Gastroesophageal sphincter (tissue), 4 donors: ENCODE results near the gene MYO6. TPM values are rescaled to one million over a fixed set of nuclear protein-coding genes. Genes with fewer than 3 reads are reported as not detected.

ENCODE experiments used
- ATAC-seq: fragments of 150-250 bp; one replicate; pipeline ENCODE4 v1.9.1; 2016; ENCODE audit warnings: mild to moderate bottlenecking, moderate library complexity
- H3K27ac ChIP-seq, 4 donors: fragments of 200-600 bp; sonication (generic) in 3 of 4; 1 replicate in 3 of 4; 2 replicates in 1 of 4; pipeline ENCODE4 v1.5.1; 2016 to 2019
- H3K27me3 ChIP-seq: fragments of 200-600 bp; sonication (generic); one replicate; pipeline ENCODE4 v1.5.1; 2019
- H3K36me3 ChIP-seq, 2 donors: fragments of 200-600 bp; sonication (generic); one replicate each; pipeline ENCODE4 v1.5.1; 2019; ENCODE audit warnings: control low read depth in 1 of 2
- H3K4me1 ChIP-seq, 3 donors: fragments of 200-600 bp; sonication (generic); 1 replicate in 2 of 3; 2 replicates in 1 of 3; pipeline ENCODE4 v1.5.1; 2016 to 2019; ENCODE audit warnings: control low read depth in 2 of 3
- H3K4me3 ChIP-seq, 2 donors: fragments of 200-600 bp; sonication (generic); one replicate each; pipeline ENCODE4 v1.5.1; 2019; ENCODE audit warnings: mild to moderate bottlenecking in 1 of 2, moderate library complexity in 1 of 2
- H3K9me3 ChIP-seq, 3 donors: fragments of 200-600 bp; sonication (generic); one replicate each; pipeline ENCODE4 v1.5.1; 2017 to 2019; ENCODE audit warnings: control low read depth in 2 of 3
- CTCF ChIP-seq, 4 experiments: fragments of 200-600 bp in 2 of 4; fragments of 450-650 bp in 2 of 4; sonication (generic) in 1 of 4; IDR thresholded peaks; one replicate each; pipeline ENCODE4 v1.5.1; 2017 to 2019; ENCODE audit warnings: antibody characterized with exemption in 4 of 4, mild to moderate bottlenecking in 2 of 4, moderate library complexity in 2 of 4
- EP300 ChIP-seq: sonication (generic); formaldehyde crosslinking; IDR thresholded peaks from one replicate; pipeline ENCODE4 v1.6.1; 2017; ENCODE audit warnings: antibody characterized with exemption, mild to moderate bottlenecking
- POLR2A ChIP-seq, 2 donors: fragments of 450-650 bp; IDR thresholded peaks; one replicate each; pipeline ENCODE4 v1.6.1; 2017; ENCODE audit warnings: antibody characterized with exemption in 2 of 2, mild to moderate bottlenecking in 2 of 2, moderate library complexity in 1 of 2
- POLR2AphosphoS5 ChIP-seq: sonication (generic); formaldehyde crosslinking; IDR thresholded peaks from one replicate; pipeline ENCODE4 v1.6.1; 2017; ENCODE audit warnings: antibody characterized with exemption
- WGBS, 2 donors: methylation state at CpG; one replicate each; pipeline ENCODE4 v1.1.5; 2018; ENCODE audit warnings: low coverage in 1 of 2; 5-methylcytosine and 5-hydroxymethylcytosine counted together
- small RNA-seq, 4 donors: library from RNA; depleted of rRNA; stranded (forward); fragments of <200 nt; gene quantifications; one replicate each; pipeline ENCODE3, GENCODE V24; 2016
- total RNA-seq, 4 donors: library from RNA; depleted of rRNA; stranded (reverse); fragments of >200 nt; gene quantifications; one replicate each; pipeline ENCODE4 v1.1.0, GENCODE V29; 2016

MYO6 gene
- total RNA-seq, 4 donors from 2014 or later = 11.0 to 17.4 (median 12.5) TPM

DNA sequence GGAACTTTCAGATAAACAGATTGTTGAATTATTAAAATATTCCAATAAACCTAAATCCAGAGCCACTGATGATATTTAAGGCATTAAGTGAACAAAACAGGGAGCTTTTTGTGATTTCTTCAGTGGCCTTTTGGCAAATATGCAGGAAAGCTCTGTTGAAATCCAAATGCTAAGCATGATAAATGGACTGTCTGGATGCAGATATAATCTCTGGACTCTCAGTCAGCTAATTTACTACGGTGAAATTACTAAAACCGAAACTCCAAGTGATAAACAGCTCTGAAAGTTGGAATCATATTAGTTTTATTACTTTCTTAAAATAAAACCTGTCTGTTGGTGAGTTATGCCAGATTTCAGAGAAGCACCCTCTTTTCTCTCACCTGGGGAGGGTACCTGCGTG is 203.1 kb downstream of the MYO6 start:
- H3K27ac ChIP-seq = no peak overlapping the region
- no peak overlapping the region for H3K4me3 ChIP-seq
- H3K36me3 ChIP-seq = no peaks in the 10 kb centered on the region
- ATAC-seq = no peak
- H3K27me3 ChIP-seq = no peaks in the 10 kb centered on the region
- peaks cover 0 to 8% (median 0%) of the 10 kb centered on the region in 3 donors for H3K4me1 ChIP-seq
- 16 to 38% methylated on average over 3 of the region's 3 CpGs for WGBS, 2 donors
- no peak for TF ChIP-seq POLR2AphosphoS5
- TF ChIP-seq POLR2A (IDR thresholded peaks at IDR 0.05) = no peak
- no peak for TF ChIP-seq CTCF (IDR thresholded peaks at IDR 0.05)
- no peak for TF ChIP-seq EP300
- no peaks in the 10 kb centered on the region for H3K9me3 ChIP-seq

DNA sequence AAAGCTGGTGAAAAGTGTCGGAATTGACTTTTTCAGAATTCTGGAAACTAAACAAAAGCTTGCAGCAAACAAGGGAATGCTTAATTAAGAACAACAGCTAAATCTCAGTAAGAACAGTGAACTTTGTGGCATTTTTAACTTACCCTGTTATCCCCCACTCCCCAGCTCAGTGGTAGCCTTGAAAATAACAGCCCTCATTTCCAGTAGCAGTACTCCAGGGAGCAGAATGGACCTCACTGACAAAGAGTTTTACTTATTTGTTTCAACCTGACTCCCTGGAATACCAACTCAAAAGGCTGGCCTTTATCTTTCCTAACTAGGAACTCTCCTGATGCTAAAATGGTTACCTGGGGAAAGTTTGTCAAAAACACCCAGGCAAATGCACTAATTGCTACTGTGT is 214.5 kb downstream of the MYO6 start:
- H3K4me1 ChIP-seq = no peaks in the 10 kb centered on the region
- H3K27me3 ChIP-seq = peaks cover 9% of the 10 kb centered on the region
- H3K9me3 ChIP-seq = peaks cover 0 to 4% (median 0%) of the 10 kb centered on the region in 3 donors
- H3K27ac ChIP-seq = no peak overlapping the region
- ATAC-seq = no peak
- no peaks in the 10 kb centered on the region for H3K36me3 ChIP-seq
- H3K4me3 ChIP-seq = no peak overlapping the region
- 87 to 89% methylated on average over 1 of the region's 1 CpG for WGBS, 2 donors
- TF ChIP-seq EP300 = no peak
- TF ChIP-seq POLR2A (IDR thresholded peaks at IDR 0.05) = no peak
- TF ChIP-seq POLR2AphosphoS5 = no peak
- no peak for TF ChIP-seq CTCF (IDR thresholded peaks at IDR 0.05)

- Histone ChIP-seq H3K9me3 (no peaks in the 10 kb centered on the region), H3K27me3 (no peaks in the 10 kb centered on the region), H3K4me1 (no peaks in the 10 kb centered on the region), H3K4me3 (no peak overlapping the region), H3K36me3 (no peaks in the 10 kb centered on the region), H3K27ac (no peak overlapping the region)
- no peak for ATAC-seq
- TF ChIP-seq EP300 (no peak), CTCF (IDR thresholded peaks at IDR 0.05) (no peak), POLR2AphosphoS5 (no peak), POLR2A (IDR thresholded peaks at IDR 0.05) (no peak)
Measured at GRCh38 chr6:75968143-75968542, 219.1 kb downstream of the MYO6 start.

Small RNA genes within 50 kb of the gene (small RNA-seq; reads per million reads assigned to genes)
- gene RF00019 (0 reads per million in 4 donors), gene RNA5SP209 (0 reads per million in 4 donors), gene RNU6-155P (0 reads per million in 4 donors)

Other genes with a start within 250 kb of the MYO6 start
- gene SENP6, start 147.4 kb upstream of the MYO6 start, total RNA-seq = 100 to 1,000 TPM; 108 to 192 (median 128) TPM